Adrenal gland (tissue), 5 donors: ENCODE results near the gene CMPK1.

Experiments used
- CTCF ChIP-seq, 6 experiments: fragments of 450-650 bp in 4 of 6; fragments of 200-600 bp in 2 of 6; sonication (generic) in 1 of 6; IDR thresholded peaks; 1 replicate in 5 of 6; 2 replicates in 1 of 6; pipeline versions ENCODE4 v1.5.1 to v1.8.0; 2016 to 2021; ENCODE audit warnings: antibody characterized with exemption in 6 of 6, mild to moderate bottlenecking in 2 of 6, moderate library complexity in 1 of 6
- POLR2A ChIP-seq, 2 donors: fragments of 450-650 bp; IDR thresholded peaks; one replicate each; pipeline ENCODE4 v1.6.1; 2017; ENCODE audit warnings: antibody characterized with exemption in 2 of 2, mild to moderate bottlenecking in 2 of 2, moderate library complexity in 1 of 2
- donor health status: DM: no; HTN: no; CAD: no.

DNA sequence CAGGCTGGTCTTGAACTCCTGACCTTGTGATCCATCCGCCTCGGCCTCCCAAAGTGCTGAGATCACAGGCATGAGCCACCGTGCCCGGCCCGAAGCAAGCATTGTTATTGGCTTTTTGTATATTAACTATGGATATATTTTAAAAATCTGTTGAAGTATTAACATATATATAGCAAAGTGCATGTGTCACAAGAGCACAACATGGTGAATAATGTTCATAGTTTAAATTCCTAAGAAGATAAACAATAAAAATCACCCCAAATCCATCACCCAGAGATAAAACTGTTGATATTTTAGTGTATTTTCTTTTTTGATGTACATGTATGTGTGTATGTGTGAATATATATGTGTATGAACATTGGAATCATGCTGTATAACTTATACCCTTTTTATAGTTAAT is 73.4 kb downstream of the CMPK1 start:
- TF ChIP-seq CTCF (IDR thresholded peaks at IDR 0.05), result no peak
- TF ChIP-seq POLR2A (IDR thresholded peaks at IDR 0.05), result no peak
